Lower leg skin (tissue), 4 donors: ENCODE measurements around the gene SLPI. TPM values are rescaled to one million over a fixed set of nuclear protein-coding genes. Genes with fewer than 3 reads are reported as not detected.

ENCODE experiments used
- DNase-seq, 2 donors: peaks; one replicate each; pipeline ENCODE4 v3.0.0-alpha.2; 2019; ENCODE audit warnings: low spot score in 2 of 2
- H3K4me3 ChIP-seq: fragments of 200-600 bp; sonication (generic); 2 replicates; pipeline ENCODE4 v1.5.1; 2017; ENCODE audit warnings: mild to moderate bottlenecking, low read depth; ENCODE audit not compliant: poor library complexity, severe bottlenecking
- POLR2A ChIP-seq, 2 donors: fragments of 450-650 bp; IDR thresholded peaks; one replicate each; pipeline ENCODE4 v1.6.1; 2016 to 2017; ENCODE audit warnings: antibody characterized with exemption in 2 of 2, mild to moderate bottlenecking in 1 of 2, moderate library complexity in 1 of 2
- WGBS, 2 donors: methylation state at CpG; one replicate each; pipeline ENCODE4 v1.1.5; 2018; 5-methylcytosine and 5-hydroxymethylcytosine counted together
- intact Hi-C: fragments of 100-400 bp; cut with DNase I; formaldehyde crosslinking; loops from one replicate; pipeline ENCODE4 v1.15.0; 2023; ENCODE audit warnings: low total_unique reads
- total RNA-seq, 4 donors: library from RNA; depleted of rRNA; stranded (reverse); fragments of >200 nt; gene quantifications; one replicate each; pipeline ENCODE4 v1.1.0, GENCODE V29; 2016
- TF ChIP-seq, protein P1 (sequence below), 3 donors: fragments of 450-650 bp; IDR thresholded peaks; one replicate each; pipeline ENCODE4 v1.5.1; 2016; ENCODE audit warnings: antibody characterized with exemption in 3 of 3, mild to moderate bottlenecking in 3 of 3, moderate library complexity in 2 of 3

The SLPI gene
- total RNA-seq, 4 donors from 2014 or later, result 206 to 584 (median 292) TPM

DNA sequence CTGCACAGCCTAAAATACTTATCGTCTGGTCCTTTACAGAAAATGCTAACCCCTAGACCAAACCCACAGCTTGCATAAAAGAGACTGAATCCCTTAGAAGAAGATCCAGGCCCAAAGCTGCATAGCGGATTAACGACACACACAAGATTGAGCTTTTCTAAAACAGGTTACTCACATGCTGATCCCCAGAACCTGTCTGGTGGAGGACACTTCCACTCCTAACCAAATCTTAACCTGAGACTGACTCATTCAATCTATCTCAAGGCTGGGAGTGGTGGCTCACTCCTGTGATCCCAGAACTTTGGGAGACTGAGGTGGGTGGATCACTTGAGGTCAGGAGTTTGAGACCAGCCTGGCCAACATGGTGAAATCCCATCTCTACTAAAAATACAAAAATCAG, 2.8 kb upstream of the SLPI start:
- no peak for DNase-seq
- no peak overlapping the region for H3K4me3 ChIP-seq
- TF ChIP-seq, protein P1, sequence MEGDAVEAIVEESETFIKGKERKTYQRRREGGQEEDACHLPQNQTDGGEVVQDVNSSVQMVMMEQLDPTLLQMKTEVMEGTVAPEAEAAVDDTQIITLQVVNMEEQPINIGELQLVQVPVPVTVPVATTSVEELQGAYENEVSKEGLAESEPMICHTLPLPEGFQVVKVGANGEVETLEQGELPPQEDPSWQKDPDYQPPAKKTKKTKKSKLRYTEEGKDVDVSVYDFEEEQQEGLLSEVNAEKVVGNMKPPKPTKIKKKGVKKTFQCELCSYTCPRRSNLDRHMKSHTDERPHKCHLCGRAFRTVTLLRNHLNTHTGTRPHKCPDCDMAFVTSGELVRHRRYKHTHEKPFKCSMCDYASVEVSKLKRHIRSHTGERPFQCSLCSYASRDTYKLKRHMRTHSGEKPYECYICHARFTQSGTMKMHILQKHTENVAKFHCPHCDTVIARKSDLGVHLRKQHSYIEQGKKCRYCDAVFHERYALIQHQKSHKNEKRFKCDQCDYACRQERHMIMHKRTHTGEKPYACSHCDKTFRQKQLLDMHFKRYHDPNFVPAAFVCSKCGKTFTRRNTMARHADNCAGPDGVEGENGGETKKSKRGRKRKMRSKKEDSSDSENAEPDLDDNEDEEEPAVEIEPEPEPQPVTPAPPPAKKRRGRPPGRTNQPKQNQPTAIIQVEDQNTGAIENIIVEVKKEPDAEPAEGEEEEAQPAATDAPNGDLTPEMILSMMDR (IDR thresholded peaks at IDR 0.05), result no peak
- TF ChIP-seq POLR2A (IDR thresholded peaks at IDR 0.05), result no peak
- WGBS, 2 donors, result 78 to 79% methylated on average over 3 of the region's 3 CpGs
- intact Hi-C loops, result no loop called here

DNA sequence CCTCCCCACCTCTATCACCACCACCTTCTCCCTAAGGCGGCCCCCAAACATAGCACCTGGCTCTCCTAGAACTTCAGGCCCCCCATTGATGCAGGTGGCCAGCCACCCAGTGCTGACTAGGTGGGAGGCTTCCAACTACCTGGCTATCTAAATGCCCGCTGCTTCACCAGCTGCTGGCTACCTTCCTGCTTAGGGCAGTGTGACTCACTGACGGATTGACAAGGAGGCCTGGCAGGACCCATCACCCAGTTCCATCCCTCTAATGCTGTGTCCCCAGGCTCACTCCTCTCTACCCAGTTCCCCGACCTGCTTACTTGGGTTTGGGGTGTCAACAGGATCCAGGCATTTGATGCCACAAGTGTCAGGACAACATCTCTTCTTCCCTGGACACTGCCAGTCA, 1.1 kb downstream of the SLPI start:
- intact Hi-C loops, result no loop called here
- H3K4me3 ChIP-seq, result no peak overlapping the region
- no peak for DNase-seq
- no peak for TF ChIP-seq POLR2A (IDR thresholded peaks at IDR 0.05)
- TF ChIP-seq, protein P1 (IDR thresholded peaks at IDR 0.05), result no peak
- WGBS, 2 donors, result 70 to 83% methylated on average over 3 to 4 of the region's 4 CpGs

DNA sequence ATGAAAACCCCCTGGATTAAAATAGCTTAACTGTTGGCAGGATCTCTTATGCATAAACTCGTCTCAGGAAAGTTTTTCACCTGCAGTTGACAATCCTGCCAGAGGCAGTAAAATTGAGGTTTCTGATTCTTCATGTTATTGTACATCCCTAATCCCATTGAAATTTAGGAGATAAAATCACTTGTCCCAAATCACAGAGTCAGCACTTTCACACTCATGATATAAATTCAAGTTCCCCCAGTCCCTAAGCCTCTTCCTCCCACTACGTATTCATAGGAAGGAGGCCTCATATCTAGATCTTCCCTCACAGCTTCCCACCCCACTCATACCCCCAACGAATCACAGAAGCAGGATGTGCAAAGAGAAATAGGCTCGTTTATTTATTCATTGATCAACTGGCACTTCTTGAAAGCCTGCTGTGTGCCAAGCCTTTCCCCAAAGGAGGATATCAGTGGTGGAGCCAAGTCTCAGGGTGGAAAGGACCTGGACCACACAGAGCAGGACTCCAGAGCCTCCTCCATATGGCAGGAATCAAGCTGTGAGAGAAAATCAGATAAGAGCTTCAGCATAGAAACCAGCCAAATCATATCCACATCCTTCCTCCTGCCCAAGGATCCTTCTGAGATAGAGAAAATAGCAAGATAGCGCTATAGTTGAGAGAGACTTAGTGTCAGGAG, 2.3 kb downstream of the SLPI start:
- H3K4me3 ChIP-seq, result no peak overlapping the region
- no peak for TF ChIP-seq POLR2A (IDR thresholded peaks at IDR 0.05)
- TF ChIP-seq, protein P1 (IDR thresholded peaks at IDR 0.05), result no peak
- intact Hi-C loops, result no loop called here
- DNase-seq, result no peak
- 32 to 40% methylated on average over 5 of the region's 5 CpGs for WGBS, 2 donors

DNA sequence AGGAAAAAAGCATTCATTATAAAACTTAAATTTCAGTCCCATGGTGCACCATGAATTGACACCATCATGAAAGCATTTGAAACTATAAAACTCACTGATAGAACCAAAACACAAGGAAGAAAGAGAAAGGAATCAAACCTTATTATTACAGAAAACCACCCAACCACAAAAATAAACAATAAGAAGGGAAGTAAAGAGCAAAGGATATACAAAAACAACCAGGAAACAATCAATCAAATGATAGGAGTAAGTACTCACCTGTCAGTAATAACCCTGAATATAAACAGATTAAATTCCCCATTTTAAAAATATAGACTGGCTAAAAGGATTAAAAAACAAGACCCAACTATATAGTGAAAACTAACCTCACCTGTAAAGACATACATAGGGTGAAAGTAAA, 5.8 kb downstream of the SLPI start:
- TF ChIP-seq, protein P1 (IDR thresholded peaks at IDR 0.05), result no peak
- no peak for TF ChIP-seq POLR2A (IDR thresholded peaks at IDR 0.05)
- no peak for DNase-seq
- intact Hi-C loops, result no loop called here
- H3K4me3 ChIP-seq, result no peak overlapping the region

DNA sequence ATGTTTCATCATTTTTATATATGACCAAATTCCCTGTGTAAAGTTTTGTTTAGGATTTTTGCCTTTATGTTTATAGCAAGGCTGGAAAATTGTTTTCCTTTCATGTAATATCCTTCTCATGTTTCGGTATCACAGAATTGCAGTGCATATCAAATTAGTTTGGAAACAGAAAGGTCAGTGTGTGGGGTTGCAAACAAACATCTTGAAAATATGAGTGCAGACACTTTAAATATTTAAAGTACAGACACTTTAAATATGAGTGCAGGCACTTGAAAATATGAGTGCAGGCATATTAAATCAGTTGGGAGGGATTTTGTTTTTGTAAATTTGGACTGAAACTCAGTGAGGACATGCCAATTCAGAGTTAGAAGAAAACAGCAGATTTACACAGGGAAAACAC, 6.5 kb downstream of the SLPI start:
- TF ChIP-seq, protein P1 (IDR thresholded peaks at IDR 0.05), result no peak
- no peak for TF ChIP-seq POLR2A (IDR thresholded peaks at IDR 0.05)
- no peak for DNase-seq
- intact Hi-C loops, result no loop called here
- H3K4me3 ChIP-seq, result no peak overlapping the region
- 83% methylated on average over 1 of the region's 1 CpG for WGBS, 2 donors

DNA sequence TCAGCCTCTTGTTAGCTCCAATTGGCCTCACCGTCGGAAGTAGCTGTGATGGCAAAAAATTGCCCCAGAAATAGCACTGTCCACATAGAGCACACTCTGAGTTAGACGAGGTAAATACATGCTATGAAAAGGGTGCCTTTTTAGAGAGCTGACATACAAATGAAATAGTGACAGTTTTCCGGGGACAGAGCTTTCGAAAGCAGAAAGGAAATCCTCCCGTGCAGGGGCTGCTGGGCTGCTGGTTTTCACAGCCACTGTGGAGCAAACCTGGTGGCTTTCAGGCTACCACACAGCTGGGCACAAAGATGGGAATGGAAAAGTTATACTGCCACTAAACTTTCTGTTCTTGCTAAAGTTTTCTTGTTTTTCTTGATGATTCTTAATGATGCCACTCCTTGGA, 8.3 kb downstream of the SLPI start:
- 67 to 78% methylated on average over 6 of the region's 6 CpGs for WGBS, 2 donors
- H3K4me3 ChIP-seq, result no peak overlapping the region
- intact Hi-C loops, result no loop called here
- no peak for DNase-seq
- TF ChIP-seq, protein P1 (IDR thresholded peaks at IDR 0.05), result no peak
- no peak for TF ChIP-seq POLR2A (IDR thresholded peaks at IDR 0.05)
